ENCODE measurements around the gene UBL4A. TPM values are rescaled to one million over a fixed set of nuclear protein-coding genes. Genes with fewer than 3 reads are reported as not detected.
A peak's percentile ranks its signal among the peaks of the same experiment; 100 is the strongest.

The UBL4A gene
- total and polyA plus RNA-seq, 12 donors: 33.1 to 69.4 (median 49.5) TPM

DNA sequence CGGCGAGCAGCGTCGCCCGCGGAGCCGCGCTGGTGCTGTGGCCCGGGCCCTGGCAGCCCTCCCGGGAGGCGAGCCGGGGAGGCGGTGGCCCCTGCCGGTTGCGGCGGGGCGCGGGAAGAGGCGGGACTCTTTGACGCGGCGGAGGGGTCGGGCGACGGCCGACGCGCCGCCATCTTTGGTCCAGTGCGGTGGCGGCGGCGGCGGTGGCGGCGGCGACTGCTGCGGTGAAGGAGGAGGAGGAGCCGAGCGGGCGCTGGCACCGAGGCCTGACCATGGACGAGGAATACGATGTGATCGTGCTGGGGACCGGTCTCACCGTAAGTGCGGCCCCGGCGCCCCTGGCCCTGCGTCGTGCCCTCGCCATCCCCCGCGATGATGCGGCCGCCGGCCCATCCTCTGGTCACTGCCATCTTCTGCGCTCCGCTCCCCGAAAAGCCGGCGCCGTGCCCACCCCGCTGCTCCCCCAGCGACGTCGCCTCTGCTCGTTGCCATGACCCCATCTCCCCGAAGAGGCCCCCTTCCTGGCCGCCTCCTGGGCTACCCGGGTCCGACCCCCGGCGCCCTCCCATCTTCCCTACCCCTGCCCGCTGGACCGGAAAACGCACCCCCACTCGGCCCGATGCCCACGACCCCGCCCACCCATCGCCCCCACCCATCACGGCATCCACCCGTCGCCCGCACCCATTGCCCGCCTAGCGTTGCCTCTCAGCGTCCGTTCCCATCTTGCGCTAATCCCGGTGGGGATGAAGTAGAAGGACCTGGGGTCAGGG, 49.2 kb downstream of the UBL4A start, which contains the start of gene GDI1:
Gene GDI1 (plus strand): TSS at position 172 of the 770 bp plus-strand sequence. CDS start 101 bp downstream, at position 273.
- Histone ChIP-seq H3K27me3 (no peaks in the 10 kb centered on the region), H3K4me1 (peaks cover 0 to 23% (median 13%) of the 10 kb centered on the region in 9 donors), H3K9me3 (no peaks in the 10 kb centered on the region), H3K27ac (peak within 1 kb of the TSS; percentile 77 to 94 (median 90)), H3K4me3 (peak within 1 kb of the TSS; percentile 50 to 89 (median 80)), H3K36me3 (peaks cover 0 to 66% (median under 1%) of the 10 kb centered on the region in 9 donors)
- TF ChIP-seq, protein P1, sequence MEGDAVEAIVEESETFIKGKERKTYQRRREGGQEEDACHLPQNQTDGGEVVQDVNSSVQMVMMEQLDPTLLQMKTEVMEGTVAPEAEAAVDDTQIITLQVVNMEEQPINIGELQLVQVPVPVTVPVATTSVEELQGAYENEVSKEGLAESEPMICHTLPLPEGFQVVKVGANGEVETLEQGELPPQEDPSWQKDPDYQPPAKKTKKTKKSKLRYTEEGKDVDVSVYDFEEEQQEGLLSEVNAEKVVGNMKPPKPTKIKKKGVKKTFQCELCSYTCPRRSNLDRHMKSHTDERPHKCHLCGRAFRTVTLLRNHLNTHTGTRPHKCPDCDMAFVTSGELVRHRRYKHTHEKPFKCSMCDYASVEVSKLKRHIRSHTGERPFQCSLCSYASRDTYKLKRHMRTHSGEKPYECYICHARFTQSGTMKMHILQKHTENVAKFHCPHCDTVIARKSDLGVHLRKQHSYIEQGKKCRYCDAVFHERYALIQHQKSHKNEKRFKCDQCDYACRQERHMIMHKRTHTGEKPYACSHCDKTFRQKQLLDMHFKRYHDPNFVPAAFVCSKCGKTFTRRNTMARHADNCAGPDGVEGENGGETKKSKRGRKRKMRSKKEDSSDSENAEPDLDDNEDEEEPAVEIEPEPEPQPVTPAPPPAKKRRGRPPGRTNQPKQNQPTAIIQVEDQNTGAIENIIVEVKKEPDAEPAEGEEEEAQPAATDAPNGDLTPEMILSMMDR (IDR thresholded peaks at IDR 0.05): no peak
- intact Hi-C loops (cut with DNase I): loop anchor here in 1 of 10 donors (5.0 kb wide), 1 partner anchor 40 kb away; the partner anchor contains the start of gene LAGE3
- WGBS, 2 donors: 0% methylated on average over 35 to 64 of the region's 93 CpGs
- DNase-seq (peak; percentile 44 to 65), ATAC-seq (peak; percentile 43 to 80 (median 58))

DNA sequence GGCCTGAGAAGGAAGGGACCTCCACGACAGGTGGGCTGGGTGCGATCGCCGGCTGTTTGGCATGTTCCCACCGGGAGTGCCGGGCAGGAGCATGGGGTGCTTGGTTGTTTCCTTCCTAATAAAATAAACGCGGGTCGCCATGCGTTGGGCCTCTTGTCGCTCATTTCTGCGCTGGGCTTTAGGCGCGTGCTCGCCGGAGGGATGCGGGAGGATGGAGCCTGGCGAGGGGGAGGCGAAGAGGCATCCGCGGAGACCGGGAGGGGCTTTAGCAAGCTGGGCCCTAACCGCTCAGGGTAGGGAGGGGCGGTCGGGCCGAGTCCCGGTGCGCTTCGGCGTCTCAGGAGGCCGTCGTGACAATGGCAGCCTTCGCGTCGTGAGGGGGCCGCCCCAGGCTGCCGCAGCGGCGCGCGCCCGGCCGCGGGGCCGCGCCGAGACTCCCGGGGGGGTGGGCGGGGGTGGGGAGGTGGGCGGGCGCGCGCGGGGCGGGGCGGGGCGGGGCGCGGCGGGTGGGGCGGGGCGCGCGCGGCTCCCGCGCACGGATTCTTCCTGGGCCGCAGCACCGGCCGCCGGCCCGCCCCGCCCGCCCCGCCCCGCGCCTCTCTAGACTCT, 49.9 kb downstream of the UBL4A start:
- peaks cover 0 to 64% (median 0%) of the 10 kb centered on the region in 9 donors for H3K36me3 ChIP-seq
- H3K4me1 ChIP-seq: peaks cover 0 to 23% (median 13%) of the 10 kb centered on the region in 9 donors
- intact Hi-C loops (cut with DNase I): loop anchor here in 1 of 10 donors (5.0 kb wide), 1 partner anchor 41 kb away; the partner anchor contains the start of gene LAGE3
- H3K9me3 ChIP-seq: no peaks in the 10 kb centered on the region
- H3K27me3 ChIP-seq: no peaks in the 10 kb centered on the region
- ATAC-seq (peak in 7 of 8 donors; percentile 32 to 64 (median 48)), DNase-seq (peak; percentile 27 to 32)
- peak overlapping the region in 9 of 10 donors; percentile 72 to 89 (median 81) for H3K4me3 ChIP-seq
- peak overlapping the region; percentile 77 to 94 (median 90) for H3K27ac ChIP-seq
- TF ChIP-seq, protein P1 (IDR thresholded peaks at IDR 0.05): no peak
- 6 to 11% methylated on average over 10 to 46 of the region's 78 CpGs for WGBS, 2 donors

DNA sequence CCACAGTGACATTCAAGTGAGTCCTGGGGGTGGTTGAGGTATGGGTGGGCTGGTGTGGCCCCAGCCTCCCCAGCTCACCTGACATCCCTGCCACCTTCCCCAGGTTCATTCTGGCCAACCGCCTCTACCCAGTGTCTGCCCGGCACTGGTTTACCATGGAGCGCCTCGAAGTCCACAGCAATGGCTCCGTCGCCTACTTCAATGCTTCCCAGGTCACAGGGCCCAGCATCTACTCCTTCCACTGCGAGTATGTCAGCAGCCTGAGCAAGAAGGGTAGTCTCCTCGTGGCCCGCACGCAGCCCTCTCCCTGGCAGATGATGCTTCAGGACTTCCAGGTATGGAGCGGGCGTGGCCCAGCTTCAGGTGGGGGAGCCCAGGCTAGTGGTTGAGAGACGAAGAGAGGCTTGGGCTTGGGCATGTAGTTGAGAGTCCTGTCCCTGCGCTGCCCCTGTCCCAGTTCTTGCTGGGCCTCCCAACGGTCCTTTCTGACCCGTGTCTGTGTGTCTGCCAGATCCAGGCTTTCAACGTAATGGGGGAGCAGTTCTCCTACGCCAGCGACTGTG, 51.2 kb downstream of the UBL4A start:
- DNase-seq (no peak), ATAC-seq (no peak)
- no peaks in the 10 kb centered on the region for H3K27me3 ChIP-seq
- no peaks in the 10 kb centered on the region for H3K9me3 ChIP-seq
- H3K27ac ChIP-seq: no peak overlapping the region
- H3K4me3 ChIP-seq: no peak overlapping the region
- intact Hi-C loops (cut with DNase I): loop anchor here in 1 of 10 donors (5.0 kb wide), 1 partner anchor 42 kb away; the partner anchor contains the start of gene LAGE3
- peaks cover 0 to 29% (median 14%) of the 10 kb centered on the region in 9 donors for H3K4me1 ChIP-seq
- peaks cover 0 to 52% (median 0%) of the 10 kb centered on the region in 9 donors for H3K36me3 ChIP-seq
- 93 to 96% methylated on average over 19 of the region's 19 CpGs for WGBS, 2 donors
- TF ChIP-seq, protein P1 (IDR thresholded peaks at IDR 0.05): no peak
